HG02763 (cell line): Measurements from ENCODE around the gene KCNH6.

Experiments
- ATAC-seq: cut with Tn5 transposase; IDR thresholded peaks from one replicate; pipeline ENCODE4 v1.9.1; 2021; ENCODE audit warnings: mild to moderate bottlenecking, moderate library complexity; ENCODE audit not compliant: unreplicated experiment

Gene KCNH6

DNA sequence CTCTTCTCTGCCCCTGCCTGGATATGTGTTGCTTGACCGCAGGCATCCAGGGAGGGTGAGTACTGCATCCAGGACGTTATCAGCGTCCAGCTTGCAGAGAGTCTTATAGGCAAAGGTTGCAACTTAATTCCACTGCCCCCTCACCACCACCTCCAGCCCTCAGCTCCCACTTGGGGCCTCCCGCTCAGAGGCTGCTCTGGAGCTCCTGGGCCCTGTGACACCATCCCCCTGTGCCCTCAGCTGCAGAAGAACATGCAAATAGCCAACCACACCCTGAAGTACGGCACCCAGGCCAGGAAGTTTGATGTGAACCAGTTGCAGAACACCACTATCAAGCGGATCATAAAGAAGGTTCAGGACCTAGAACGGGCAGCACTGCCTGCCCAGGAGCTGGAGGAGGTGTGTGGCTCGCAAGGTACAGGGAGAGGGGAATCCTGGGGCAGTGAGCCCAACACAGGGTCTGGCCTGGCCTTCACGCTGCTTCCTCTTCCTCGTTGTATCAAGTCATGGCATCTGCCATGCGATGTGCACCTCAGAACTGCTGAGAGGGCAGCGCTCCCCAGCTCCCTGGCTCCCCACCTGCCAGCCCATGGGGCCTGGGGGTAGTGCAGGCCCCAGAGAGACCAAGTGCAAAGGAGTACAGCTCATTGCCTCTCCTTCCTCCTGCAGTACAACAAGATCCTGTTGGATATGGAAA, 36.7 kb upstream of the KCNH6 start:
- no peak for ATAC-seq

GRCh38 chr17:63487014-63487339, 36.2 kb upstream of the KCNH6 start:
- ATAC-seq, result no peak

GRCh38 chr17:63488851-63489250, 34.3 kb upstream of the KCNH6 start:
- ATAC-seq, result no peak

DNA sequence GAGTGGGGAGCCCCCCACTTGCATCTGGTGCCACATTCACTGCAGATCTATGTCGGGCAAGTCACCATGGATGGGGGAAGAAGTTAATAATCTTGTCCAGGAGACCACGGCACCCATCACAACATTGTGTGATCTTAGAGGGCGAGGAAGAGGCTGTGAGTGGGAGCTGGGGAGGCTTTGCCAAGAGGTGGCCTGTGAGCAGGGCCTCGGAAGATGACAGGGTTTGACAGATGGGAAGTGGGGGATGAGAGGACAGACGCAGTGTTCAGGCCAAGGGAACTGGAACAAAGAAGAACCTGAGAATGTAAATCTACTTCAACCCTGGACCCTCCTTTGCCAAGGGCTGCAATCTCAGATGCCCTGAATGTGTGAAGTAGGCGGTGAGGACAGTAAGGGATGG, 33.9 kb upstream of the KCNH6 start:
- no peak for ATAC-seq

GRCh38 chr17:63490329-63490728, 32.8 kb upstream of the KCNH6 start:
- no peak for ATAC-seq

GRCh38 chr17:63490858-63491400, 32.2 kb upstream of the KCNH6 start:
- no peak for ATAC-seq

DNA sequence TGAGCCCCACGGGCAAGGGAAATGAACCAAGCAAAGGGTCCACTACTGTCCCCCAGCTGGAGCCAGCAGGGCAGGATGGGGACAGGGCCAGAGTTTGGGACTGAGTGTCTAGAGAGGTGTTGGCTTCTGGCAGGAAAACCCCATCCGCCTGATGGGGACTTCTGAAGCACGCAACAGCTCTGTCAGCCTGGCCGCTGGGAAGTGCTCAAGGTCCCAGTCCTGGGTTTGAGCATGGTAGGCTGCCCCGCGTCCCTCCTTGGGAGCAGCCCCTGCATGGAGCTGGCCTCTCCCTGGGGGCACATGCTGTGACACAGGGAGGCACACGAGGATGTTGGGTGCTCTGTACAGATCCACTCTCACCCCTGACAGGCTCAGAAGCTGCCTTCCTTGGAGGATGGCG, 31.7 kb upstream of the KCNH6 start:
- no peak for ATAC-seq

DNA sequence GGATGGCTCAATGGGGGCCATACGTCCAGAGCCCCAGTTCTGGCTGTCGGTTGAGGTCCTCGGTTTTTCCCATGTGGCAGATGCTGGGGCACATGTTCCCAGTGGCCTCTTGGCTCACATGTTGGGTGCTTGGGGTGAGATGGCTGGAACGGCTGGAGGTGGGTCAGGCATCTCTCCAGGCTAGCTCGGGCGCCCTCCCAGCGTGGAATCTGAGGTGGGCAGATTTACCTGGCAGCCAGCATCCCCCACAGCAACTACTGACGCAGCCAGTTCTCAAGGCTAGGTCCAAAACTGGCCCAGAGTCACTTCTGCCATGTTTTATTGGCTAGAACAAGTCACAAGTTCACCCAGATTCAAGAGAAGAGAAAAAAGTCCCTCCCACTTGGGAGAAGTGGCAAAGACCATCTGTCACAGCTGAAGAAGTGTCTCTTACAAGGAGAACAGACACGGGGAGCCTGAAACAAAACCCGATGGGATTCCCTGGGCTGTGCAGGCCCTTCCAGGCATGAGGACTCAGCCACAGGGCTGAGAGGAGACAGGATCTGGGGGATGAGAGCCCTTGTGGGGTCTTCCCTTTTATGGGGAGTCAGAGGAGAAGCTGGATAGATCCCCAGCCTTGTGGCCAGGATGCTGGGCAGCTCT, 31.1 kb upstream of the KCNH6 start:
- ATAC-seq, result no peak

GRCh38 chr17:63492940-63493339, 30.2 kb upstream of the KCNH6 start:
- no peak for ATAC-seq

- ATAC-seq, result no peak
Observed at GRCh38 chr17:63493411-63493810, 29.7 kb upstream of the KCNH6 start.

GRCh38 chr17:63494300-63494928, 28.7 kb upstream of the KCNH6 start:
- no peak for ATAC-seq

DNA sequence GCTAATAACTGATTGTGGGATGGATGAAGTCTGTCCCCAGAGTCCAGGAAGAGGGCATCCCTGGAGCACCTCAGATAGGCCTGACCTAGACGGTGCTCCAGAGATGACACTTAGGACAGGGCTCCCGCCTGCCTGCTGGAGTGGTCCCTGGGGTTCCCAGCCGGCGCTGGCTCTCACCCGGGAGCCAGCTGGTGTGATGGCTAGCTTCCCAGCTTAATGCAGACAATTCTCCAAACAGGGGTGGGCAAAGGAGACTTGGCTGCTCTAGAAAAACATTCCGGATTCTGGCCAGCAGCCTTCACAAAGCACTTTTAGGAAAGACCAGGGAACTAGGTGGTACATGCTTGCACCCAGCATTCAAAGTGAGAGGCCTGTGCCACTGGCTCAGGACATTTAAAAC, 27.7 kb upstream of the KCNH6 start:
- no peak for ATAC-seq

DNA sequence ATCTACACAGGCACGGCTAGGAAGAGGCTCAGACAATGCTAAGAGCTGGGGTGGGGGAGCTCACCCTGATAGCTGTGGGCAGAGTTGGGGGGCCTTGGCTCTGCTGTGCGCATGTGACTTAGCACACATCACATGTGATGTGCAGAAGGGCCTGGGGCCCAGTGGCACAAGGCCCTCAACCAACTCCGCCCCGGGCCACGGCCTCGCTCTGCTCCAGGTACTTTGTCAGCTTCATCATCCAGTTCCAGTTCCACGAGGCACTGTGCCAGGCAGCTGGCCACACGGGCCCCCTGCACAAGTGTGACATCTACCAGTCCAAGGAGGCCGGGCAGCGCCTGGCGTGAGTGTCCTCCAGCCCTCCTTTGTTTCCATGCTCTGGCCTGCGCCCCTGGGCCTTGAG, 27.0 kb upstream of the KCNH6 start:
- ATAC-seq, result no peak

DNA sequence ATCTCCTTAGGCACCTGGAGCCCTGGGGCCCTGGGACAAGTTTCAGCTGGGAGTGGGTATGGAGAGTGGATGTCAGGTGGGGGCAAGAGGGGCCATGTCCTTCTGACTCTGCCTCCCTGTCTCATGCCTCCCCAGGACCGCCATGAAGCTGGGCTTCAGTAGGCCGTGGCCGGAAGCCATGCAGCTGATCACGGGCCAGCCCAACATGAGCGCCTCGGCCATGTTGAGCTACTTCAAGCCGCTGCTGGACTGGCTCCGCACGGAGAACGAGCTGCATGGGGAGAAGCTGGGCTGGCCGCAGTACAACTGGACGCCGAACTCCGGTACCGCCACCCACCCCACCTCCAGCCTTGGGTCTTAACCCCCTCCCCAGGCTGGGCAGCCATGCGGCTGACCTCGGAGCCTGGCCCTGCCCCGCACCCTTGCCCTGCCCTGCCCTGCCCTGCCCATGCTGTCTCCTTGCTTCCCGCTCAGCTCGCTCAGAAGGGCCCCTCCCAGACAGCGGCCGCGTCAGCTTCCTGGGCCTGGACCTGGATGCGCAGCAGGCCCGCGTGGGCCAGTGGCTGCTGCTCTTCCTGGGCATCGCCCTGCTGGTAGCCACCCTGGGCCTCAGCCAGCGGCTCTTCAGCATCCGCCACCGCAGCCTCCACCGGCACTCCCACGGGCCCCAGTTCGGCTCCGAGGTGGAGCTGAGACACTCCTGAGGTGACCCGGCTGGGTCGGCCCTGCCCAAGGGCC, 26.3 kb upstream of the KCNH6 start:
- no peak for ATAC-seq

DNA sequence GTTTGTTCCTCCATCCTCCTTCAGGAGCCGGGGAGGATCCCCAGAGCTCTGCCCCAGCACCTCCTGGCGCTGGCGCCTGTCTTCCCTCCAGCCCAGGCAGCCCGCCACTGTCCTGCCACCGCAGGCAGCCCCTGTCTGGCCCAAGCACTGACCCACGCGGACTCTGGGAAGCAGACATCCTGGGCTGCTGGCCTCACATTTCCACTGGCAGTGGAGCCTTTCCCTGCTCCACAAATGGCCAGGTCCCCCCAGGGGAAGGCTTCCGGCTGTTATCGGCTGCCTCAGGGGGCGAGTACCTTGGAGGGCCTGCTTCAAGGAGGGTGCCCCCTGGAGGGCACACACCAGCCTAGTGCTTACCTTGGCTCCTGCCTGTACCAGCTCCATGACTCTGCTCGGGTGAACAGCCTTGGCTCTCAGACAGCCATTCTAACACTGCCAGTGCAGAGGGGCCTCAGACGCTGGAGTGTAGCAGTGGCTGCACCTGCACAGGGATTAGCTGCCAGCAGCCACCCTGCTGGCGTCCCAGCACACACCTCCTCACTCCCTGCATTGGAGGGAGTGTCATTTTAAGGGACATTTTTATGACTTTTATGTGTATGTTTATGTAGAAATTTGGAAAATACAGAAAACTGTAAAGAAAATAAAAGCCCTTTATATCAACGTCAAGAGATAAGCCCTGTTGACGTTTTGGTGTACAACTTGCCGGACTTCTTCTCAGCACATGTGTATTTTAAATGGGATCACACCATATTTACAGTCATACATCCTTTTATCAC, 25.3 kb upstream of the KCNH6 start:
- no peak for ATAC-seq

GRCh38 chr17:63498626-63499195, 24.4 kb upstream of the KCNH6 start:
- ATAC-seq, result no peak

DNA sequence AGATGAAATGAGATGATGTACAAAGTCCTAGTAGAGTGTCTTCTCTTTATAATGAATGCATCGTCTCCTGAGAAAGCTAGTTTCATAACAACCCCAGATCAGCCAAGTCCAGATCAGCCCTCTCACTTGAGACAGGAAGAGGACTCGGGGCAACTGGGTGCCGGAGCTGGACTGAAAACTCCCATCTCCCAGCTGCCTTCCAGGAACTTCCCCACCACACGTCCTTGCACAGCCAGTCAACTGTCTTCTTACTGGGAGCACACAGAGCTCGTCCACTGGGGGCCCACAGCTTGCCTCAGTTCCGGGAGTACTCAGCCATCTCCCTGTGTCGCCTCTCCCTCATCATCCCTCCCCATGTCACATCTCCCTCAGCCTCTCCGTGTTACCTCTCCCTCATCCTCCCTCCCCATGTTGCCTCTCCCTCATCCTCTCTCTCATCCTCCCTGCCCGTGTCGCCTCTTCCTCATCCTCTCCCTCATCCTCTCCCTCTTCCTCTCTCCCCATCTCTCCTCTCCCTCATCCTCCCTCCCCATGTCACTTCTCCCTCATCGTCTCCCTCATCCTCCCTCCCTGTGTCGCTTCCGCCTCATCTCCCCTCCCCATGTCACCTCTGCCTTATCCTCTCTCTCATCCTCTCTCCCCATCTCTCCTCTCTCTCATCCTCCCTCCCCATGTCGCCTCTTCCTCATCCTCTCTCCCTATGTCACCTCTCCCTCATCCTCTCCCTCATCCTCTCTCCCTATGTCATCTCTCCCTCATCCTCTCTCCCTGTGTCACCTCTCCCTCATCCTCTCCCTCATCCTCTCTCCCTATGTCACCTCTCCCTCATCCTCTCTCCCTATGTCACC, 22.4 kb upstream of the KCNH6 start:
- no peak for ATAC-seq

DNA sequence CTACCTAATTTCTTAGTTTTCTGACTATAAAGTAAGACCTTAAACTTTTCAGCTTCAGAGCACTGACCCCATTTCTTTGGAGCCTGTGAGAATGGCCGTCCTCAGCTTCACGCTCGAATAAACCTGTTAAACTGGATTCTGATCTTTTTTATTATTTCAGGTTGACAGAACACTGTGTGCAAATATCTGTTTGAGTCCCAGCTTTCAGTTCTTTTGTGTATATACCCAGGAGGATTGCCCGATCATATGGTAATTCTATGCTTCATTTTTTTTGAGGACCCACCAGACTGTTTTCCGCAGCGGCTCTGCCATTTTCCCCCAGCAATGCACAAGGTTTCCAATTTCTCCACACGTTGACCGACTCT, 19.8 kb upstream of the KCNH6 start:
- ATAC-seq, result no peak

DNA sequence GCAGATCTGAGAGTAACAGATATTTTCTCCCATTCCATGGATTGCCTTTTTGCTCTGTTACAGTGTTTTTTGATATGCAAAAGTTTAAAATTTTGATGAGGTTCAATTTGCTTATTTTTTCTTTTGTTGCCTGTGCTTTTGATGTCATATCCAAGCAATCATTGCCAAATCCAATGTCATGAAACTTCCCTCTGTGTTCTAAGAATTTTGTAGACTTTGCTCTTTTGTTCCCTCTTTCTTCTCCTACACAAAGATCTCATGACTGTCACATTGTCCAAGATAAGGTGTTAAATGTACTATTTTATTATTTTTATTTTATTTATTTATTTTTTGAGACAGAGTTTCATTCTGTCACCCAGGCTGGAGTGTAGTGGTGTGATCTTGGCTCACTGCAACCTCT, 18.9 kb upstream of the KCNH6 start:
- no peak for ATAC-seq

GRCh38 chr17:63505341-63505740, 17.8 kb upstream of the KCNH6 start:
- no peak for ATAC-seq
